ENCODE measurements around the gene OCA2. TPM values are rescaled to one million over a fixed set of nuclear protein-coding genes. Genes with fewer than 3 reads are reported as not detected.

OCA2 gene
- polyA plus RNA-seq, 1 donor from 2014 or later, result 0.97 TPM

GRCh38 chr15:28085489-28086174, 13.5 kb downstream of the OCA2 start:
- Histone ChIP-seq H3K9ac (ENCODE audit: low read length) (no peak overlapping the region), H3K4me2 (ENCODE audit: low read length) (no peak overlapping the region), H3K9me2 (ENCODE audit: insufficient read depth, low read length) (no peaks in the 10 kb centered on the region), H3K4me3 (ENCODE audit: low read length) (no peak overlapping the region), H3K27me3 (ENCODE audit: insufficient read depth, low read depth, low read length) (no peaks in the 10 kb centered on the region), H3K9me3 (ENCODE audit: low read length) (no peaks in the 10 kb centered on the region), H3K79me2 (replicated peaks; ENCODE audit: insufficient read depth, low read length) (no peaks in the 10 kb centered on the region), H3F3A (ENCODE audit: insufficient read depth, low read length, poor library complexity, severe bottlenecking) (no peaks in the 10 kb centered on the region), H3K27ac (ENCODE audit: low read length) (no peak overlapping the region), H2AFZ (ENCODE audit: low read depth, low read length) (no peak overlapping the region), H3K36me3 (ENCODE audit: insufficient read depth, low read length) (no peaks in the 10 kb centered on the region), H4K20me1 (ENCODE audit: insufficient read depth) (no peaks in the 10 kb centered on the region)
- TF ChIP-seq CTCF (IDR thresholded peaks at IDR 0.05; ENCODE audit: poor library complexity, severe bottlenecking) (no peak), MXI1 (conservative IDR thresholded peaks at IDR 0.05; ENCODE audit: poor library complexity, severe bottlenecking) (no peak), SMC3 (conservative IDR thresholded peaks at IDR 0.05; ENCODE audit: poor library complexity) (no peak), TAF1 (IDR thresholded peaks at IDR 0.05; ENCODE audit: low read depth) (no peak), EZH2 (IDR thresholded peaks at IDR 0.05; ENCODE audit: borderline replicate concordance, insufficient read depth, low read length, poor library complexity, severe bottlenecking) (no peak)

DNA sequence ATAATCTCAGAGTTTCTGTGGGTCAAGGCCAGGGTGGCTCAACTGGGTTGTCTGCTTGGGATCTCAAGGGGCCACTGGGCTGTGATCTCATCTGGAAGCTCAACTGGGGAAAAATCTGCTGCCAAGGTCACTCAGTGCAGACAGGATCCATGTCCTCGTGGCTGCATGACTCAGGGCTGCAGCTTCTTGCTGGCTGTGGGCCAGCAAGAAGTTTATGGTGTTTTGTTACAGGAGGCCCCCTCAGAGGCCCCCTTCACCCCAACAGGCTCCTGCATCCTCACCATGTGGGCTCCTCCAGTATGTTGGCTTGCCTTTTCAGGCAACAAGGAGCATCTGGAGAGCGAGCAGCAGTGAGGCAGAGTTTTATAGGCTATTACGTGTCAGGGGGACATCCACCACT, 14.6 kb downstream of the OCA2 start:
- H3K9me3 ChIP-seq (ENCODE audit: low read length), result no peaks in the 10 kb centered on the region
- no peaks in the 10 kb centered on the region for H3K27me3 ChIP-seq (ENCODE audit: insufficient read depth, low read depth, low read length)
- H3K9ac ChIP-seq (ENCODE audit: low read length), result no peak overlapping the region
- TF ChIP-seq RAD21 (conservative IDR thresholded peaks at IDR 0.05) (no peak), SMC3 (conservative IDR thresholded peaks at IDR 0.05; ENCODE audit: poor library complexity) (no peak), EP300 (conservative IDR thresholded peaks at IDR 0.05; ENCODE audit: poor library complexity, severe bottlenecking) (no peak), REST (IDR thresholded peaks at IDR 0.05; ENCODE audit: borderline replicate concordance) (no peak), EZH2 (IDR thresholded peaks at IDR 0.05; ENCODE audit: borderline replicate concordance, insufficient read depth, low read length, poor library complexity, severe bottlenecking) (no peak)
- H3K27ac ChIP-seq (ENCODE audit: low read length), result no peak overlapping the region
- no peak overlapping the region for H2AFZ ChIP-seq (ENCODE audit: low read depth, low read length)
- H3K4me2 ChIP-seq (ENCODE audit: low read length), result no peak overlapping the region
- no peaks in the 10 kb centered on the region for H3F3A ChIP-seq (ENCODE audit: insufficient read depth, low read length, poor library complexity, severe bottlenecking)
- H3K9me2 ChIP-seq (ENCODE audit: insufficient read depth, low read length), result no peaks in the 10 kb centered on the region
- H3K36me3 ChIP-seq (ENCODE audit: insufficient read depth, low read length), result no peaks in the 10 kb centered on the region
- no peaks in the 10 kb centered on the region for H4K20me1 ChIP-seq (ENCODE audit: insufficient read depth)
- no peaks in the 10 kb centered on the region for H3K79me2 ChIP-seq (replicated peaks; ENCODE audit: insufficient read depth, low read length)
- no peak overlapping the region for H3K4me3 ChIP-seq (ENCODE audit: low read length)

Data from neural cell (in vitro differentiated cells).